Dedifferentiated amniotic fluid mesenchymal stem cell (primary cell): Measurements from ENCODE around the gene RABGAP1.
A peak's percentile ranks its signal among the peaks of the same experiment; 100 is the strongest.

Source experiments
- DNase-seq: peaks from one replicate; pipeline ENCODE4 v3.0.0-alpha.2; 2016; ENCODE audit errors: extremely low spot score

RABGAP1 gene

DNA sequence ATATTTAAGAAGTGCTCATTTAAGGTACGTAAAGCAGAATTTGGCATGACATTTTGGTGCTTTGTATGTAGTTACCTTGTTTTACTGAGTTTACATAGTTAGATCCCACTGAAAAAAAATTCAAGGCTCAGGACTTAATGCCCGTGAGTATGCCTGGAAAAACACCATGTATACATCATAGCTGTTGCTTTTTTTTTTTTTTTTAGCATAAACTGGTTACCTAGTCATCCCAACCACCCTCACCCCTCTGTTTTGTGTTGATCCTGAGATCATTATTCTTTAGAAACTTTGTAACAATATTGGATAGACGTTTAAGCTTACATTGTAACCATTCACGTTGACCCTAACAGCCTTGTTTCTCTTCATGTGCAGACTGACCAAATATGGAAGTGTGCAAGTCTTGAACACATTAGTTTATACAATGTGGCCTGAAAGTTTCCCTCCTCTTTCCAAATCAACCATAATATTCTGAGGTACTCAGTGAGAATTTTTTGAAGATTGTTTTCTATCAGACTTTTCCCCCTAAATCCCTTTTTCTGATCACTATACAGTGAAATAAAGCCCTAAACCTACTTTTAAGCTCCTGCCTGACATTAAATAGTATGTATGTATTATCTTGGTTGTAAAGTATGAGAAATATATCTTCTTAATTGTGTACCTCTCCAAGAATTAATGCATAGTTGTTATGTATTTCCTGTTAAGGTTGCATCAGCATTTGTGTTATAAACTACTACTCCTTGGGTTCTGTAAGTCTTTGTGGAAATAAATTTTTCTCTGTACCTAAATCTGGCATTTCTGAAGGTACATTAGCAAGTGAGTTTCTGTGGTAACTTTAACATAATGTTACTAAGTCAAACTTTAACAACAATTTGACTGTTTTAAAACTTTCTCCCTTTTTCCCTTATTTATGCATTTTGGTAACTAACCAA, 4.4 kb downstream of the RABGAP1 start:
- DNase-seq: no peak

DNA sequence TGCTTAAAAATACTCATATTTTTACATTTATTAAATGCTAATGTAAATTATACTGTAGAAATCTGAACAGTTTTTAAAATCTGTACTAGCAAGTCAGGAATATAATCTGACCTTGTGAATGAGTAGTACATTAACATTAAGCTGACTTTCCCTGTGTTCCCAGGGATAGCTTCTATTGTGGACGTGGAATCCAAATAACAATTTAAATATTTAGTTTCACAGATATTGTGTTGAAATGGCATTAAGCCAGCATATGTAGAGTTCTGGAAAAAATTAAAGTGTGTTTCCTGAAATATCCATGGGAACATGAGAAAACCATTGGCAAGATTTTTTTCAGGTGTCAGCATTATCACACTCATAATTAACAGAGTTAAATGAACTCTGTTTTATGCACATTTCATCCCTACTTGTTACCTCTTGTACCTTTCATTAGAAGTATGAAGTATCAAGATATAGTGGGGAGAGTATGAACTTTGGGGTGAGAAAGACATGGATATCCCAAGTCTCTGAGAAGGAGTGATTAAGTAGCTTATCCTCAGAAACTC, 5.7 kb downstream of the RABGAP1 start:
- no peak for DNase-seq

DNA sequence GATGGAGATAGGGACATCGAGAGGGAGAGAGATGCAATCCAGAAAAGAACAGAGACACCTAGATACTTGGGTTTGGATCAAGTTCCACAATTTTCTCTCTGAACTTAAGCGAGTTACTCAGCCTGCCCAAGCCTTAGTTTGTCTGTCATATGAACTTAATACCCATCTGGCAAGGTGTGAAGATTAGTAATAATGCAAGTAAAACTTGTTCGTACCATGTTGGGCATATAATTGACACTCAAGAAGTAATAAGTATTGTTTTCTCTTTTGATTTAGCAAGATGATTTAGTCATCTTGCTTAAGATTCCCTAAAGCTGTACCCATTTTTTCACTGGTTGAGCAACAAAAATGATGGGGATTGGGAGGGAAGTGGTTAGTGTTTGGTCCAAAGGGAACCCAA, 7.5 kb downstream of the RABGAP1 start:
- DNase-seq: no peak

DNA sequence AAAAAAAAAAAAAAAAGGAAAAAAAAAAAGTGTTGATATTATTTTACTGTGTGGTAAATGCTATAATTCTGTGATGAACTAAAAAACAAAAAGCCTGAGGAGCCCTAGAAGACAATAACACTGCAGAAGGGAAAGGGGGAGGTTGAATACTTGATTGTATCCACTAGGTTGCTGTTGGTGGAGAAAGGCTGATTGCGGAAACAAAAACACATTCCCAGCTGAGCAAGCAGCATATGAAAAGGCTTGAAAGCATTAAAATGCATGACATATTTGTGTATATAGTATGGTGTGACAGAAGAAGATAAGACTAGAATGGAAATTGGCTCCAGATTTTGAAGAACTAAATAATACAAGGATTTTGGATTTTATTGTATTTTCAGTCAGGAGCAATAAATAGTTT, 8.9 kb downstream of the RABGAP1 start:
- DNase-seq: no peak

- DNase-seq: no peak
Observed at GRCh38 chr9:122950263-122950662, 9.4 kb downstream of the RABGAP1 start.

DNA sequence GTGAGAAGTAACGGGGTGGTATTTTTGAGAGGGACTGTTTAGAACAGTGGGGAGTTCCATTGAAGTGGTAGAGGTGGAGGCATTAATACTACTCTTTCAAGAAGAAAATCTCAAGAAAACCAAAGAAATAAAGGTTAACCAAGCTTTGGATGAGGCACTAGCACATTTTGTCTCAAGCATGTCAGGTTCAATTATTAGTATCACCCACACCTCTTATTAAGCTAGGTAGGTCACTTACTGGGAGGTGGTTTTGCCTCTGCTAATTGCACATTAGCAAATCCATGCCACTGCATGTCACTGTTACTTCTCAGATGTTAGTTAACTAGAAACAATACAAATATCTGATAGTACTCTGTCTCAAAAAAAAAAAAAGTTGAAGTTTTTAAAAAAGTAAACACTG, 10.2 kb downstream of the RABGAP1 start:
- DNase-seq: no peak

- DNase-seq: no peak
Observed at GRCh38 chr9:122954253-122954691, 13.5 kb downstream of the RABGAP1 start.

DNA sequence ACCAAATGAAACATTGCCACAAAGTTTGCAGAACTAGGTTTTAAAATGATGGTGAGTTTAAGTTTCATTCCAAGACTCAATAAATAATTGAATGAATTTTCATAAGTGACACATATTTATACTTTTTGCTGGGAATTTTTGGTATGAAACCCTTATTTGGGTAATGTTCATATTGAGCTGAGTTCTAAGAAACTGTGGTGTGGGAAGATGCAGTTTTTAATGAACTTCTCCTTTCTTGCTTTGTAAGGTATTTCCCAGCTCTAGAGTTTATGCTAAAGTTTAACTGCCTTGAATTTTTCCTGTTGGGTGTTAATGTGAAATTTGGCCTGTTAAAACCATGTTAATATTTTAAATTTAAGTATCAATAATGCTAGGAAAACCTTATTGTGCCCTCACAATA, 15.1 kb downstream of the RABGAP1 start:
- no peak for DNase-seq

- DNase-seq: no peak
Observed at GRCh38 chr9:122961139-122961538, 20.3 kb downstream of the RABGAP1 start.

DNA sequence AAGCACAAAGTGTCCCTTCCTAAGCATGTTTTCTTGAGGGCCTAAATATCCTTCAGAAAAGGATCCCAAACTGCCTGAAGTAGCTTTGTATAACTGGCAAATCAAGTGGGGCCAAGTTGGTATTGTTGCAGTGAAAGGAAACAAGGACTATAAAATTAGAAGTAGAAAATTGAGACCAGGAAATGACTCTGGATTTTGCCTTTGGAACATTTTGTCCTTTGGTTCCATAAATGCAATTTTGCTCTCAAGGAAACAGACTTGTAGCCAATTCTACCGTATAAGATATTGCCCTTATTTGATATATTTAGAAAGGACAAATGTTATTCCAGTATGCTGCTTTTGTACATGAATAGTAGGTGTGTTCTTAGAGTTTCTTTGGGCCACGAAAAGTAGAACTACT, 34.4 kb downstream of the RABGAP1 start:
- no peak for DNase-seq

DNA sequence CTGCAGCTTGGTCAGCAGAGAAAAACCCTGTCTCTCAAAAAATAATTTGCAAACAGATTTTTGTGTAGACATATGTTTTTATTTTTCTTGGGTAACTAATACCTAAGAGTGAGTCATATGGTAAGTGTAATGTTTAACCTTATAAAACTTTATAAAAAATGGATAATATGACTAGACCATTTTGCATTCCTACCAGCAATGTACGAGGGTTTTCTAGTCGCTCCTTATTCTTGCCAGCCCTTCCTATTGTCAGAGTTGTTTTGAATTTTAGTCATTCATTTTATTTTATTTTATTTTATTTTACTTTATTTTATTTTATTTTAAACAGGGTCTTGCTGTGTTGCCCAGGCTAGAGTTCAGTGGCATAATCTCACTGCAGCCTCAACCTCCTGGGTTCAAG, 37.8 kb downstream of the RABGAP1 start:
- no peak for DNase-seq

- DNase-seq: no peak
Observed at GRCh38 chr9:122986010-122986409, 45.2 kb downstream of the RABGAP1 start.

GRCh38 chr9:122988141-122988540, 47.3 kb downstream of the RABGAP1 start:
- no peak for DNase-seq

DNA sequence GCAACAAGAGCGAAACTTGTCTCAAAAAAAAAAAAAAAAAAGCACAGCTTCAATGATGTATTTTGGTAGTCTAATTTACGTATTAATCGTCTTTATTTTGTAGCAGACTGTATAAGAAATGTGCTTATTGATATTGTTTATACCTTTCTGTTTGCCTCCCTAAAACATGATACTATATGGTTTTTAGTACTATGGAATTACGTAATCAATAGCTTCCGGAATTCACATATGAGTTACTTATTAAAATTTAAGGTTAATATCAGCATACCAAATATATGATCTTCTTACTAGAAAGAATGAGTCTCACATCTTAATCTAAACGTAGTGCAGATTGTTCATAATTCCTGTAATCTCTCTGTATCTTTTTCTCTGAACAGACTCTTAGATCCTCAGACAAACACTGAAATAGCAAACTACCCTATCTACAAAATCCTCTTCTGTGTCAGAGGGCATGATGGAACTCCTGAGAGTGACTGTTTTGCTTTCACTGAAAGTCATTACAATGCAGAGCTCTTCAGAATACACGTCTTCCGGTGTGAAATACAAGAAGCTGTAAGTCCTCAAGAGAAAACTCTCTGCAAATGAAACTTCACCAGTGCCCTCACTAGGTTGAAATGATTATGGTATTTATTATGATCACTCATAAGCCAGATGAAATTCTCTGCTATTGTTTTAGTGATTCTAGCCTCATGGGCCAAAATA, 48.3 kb downstream of the RABGAP1 start:
- no peak for DNase-seq

- DNase-seq: peak; percentile 93
Observed at GRCh38 chr9:122991370-122991830, 50.6 kb downstream of the RABGAP1 start.

- no peak for DNase-seq
Observed at GRCh38 chr9:122996586-122996985, 55.8 kb downstream of the RABGAP1 start.

- DNase-seq: no peak
Observed at GRCh38 chr9:122998448-122998847, 57.6 kb downstream of the RABGAP1 start.

- no peak for DNase-seq
Observed at GRCh38 chr9:123000371-123001068, 59.7 kb downstream of the RABGAP1 start.

DNA sequence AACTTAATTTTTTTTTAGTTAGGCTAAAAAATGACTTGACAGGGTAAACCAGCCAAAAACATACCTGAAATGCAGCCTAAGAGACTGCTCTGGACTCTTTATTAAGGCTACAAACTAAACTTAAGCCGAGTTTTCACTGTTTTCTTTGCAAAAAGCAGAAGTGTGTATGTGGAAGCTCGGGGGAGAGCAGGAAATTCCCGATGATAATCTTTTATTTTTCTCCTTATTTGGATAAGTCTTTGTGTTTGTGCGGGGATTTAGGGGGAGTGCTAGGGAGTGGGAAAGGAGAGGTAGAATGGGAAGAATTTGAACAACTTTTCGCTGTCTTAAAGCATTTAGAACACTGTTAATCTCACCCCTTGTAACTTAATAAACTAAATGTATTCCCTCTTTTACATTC, 61.9 kb downstream of the RABGAP1 start:
- DNase-seq: no peak

- DNase-seq: peak; percentile 22
Observed at GRCh38 chr9:123003466-123003865, 62.6 kb downstream of the RABGAP1 start.

- no peak for DNase-seq
Observed at GRCh38 chr9:123005964-123006363, 65.1 kb downstream of the RABGAP1 start.

- DNase-seq: no peak
Observed at GRCh38 chr9:123007269-123007668, 66.4 kb downstream of the RABGAP1 start.
